Heart right ventricle (tissue), 16 donors: Measurements from ENCODE around the gene PRDM5. TPM values are rescaled to one million over a fixed set of nuclear protein-coding genes. Genes with fewer than 3 reads are reported as not detected.
A peak's percentile ranks its signal among the peaks of the same experiment; 100 is the strongest.

Experiments used
- ATAC-seq, 8 donors: fragments of 200-7000 bp; cut with Tn5 transposase; one replicate each; pipeline ENCODE4 v1.9.1; 2020; ENCODE audit warnings: mild to moderate bottlenecking in 8 of 8, moderate library complexity in 8 of 8, moderate number of reproducible peaks in 1 of 8
- DNase-seq, 2 donors: peaks; one replicate each; pipeline ENCODE4 v3.0.0-alpha.2; 2020
- H3K27ac ChIP-seq, 10 donors: fragments of 200-600 bp; sonication (generic) in 2 of 10; one replicate each; pipeline versions ENCODE4 v1.5.0 to v1.8.0; 2020 to 2022; ENCODE audit warnings: mild to moderate bottlenecking in 3 of 10
- H3K27me3 ChIP-seq, 7 donors: fragments of 200-600 bp; one replicate each; pipeline ENCODE4 v1.8.0; 2021 to 2022; ENCODE audit warnings: mild to moderate bottlenecking in 2 of 7
- H3K36me3 ChIP-seq, 9 donors: fragments of 200-600 bp; sonication (generic) in 1 of 9; one replicate each; pipeline versions ENCODE4 v1.5.0 to v1.8.0; 2020 to 2022; ENCODE audit warnings: mild to moderate bottlenecking in 2 of 9
- H3K4me1 ChIP-seq, 9 donors: fragments of 200-600 bp; sonication (generic) in 1 of 9; one replicate each; pipeline versions ENCODE4 v1.5.0 to v1.8.0; 2020 to 2022; ENCODE audit warnings: mild to moderate bottlenecking in 4 of 9
- H3K4me3 ChIP-seq, 10 donors: fragments of 200-600 bp; sonication (generic) in 2 of 10; one replicate each; pipeline versions ENCODE4 v1.5.0 to v1.8.0; 2020 to 2022; ENCODE audit warnings: mild to moderate bottlenecking in 7 of 10, moderate library complexity in 2 of 10
- H3K9me3 ChIP-seq, 11 donors: fragments of 200-600 bp in 10 of 11; sonication (generic) in 2 of 11; one replicate each; pipeline versions ENCODE4 v1.5.0 to v1.8.0; 2013 to 2022; ENCODE audit warnings: mild to moderate bottlenecking in 2 of 11, control low read depth in 1 of 11, moderate library complexity in 1 of 11
- CTCF ChIP-seq, 9 donors: fragments of 200-600 bp; sonication (generic) in 2 of 9; IDR thresholded peaks; one replicate each; pipeline versions ENCODE4 v1.5.0 to v1.8.0; 2021 to 2022; ENCODE audit warnings: antibody characterized with exemption in 9 of 9, mild to moderate bottlenecking in 5 of 9, moderate library complexity in 1 of 9
- WGBS, 2 donors: extraction: QIAGEN DNeasy Blood & Tissue Kit; methylation state at CpG; one replicate each; pipeline ENCODE4 v1.1.7; 2013; ENCODE audit warnings: inconsistent platforms in 1 of 2; 5-methylcytosine and 5-hydroxymethylcytosine counted together
- intact Hi-C, 10 donors: fragments of 100-400 bp; cut with DNase I; formaldehyde crosslinking; loops; one replicate each; pipeline versions ENCODE4 v1.11.1 to v1.14.2; 2022
- polyA plus RNA-seq, 2 donors: library from polyadenylated mRNA; stranded (reverse); fragments of 200-250 nt; gene quantifications; one replicate each; pipeline ENCODE4 v1.2.3, GENCODE V29; 2013
- total RNA-seq, 10 donors: library from RNA; stranded (reverse); fragmentation: NEBNext Ultra II Directional in 3 of 10; extraction: Animal tissue kit (Norgen Biotek cat#: 25700) in 3 of 10; gene quantifications; one replicate each; pipeline versions ENCODE4 v1.2.1 to v1.2.4, GENCODE V29; 2021 to 2023
- donor health status: Arrhythmogenic right ventricular cardiomyopathy.
- donor health status: ischemic (EF 13 %, LVEDD 7.1; RV severe dilation, severe dysfunction).
- donor health status: healthy with polysubstance abuse.
- donor health status: DM: no; HTN: yes; CAD: no.
- donor health status: DM: no; HTN: no; CAD: no.
- donor health status: ischemic (EF 25% LVEDD 6.9; RV normal size, moderate dysfunction).
- donor health status: ischemic (EF 25% LVEDD 5.7; RV mildly dilated, moderate dysfunction).
- donor health status: healthy.
- donor health status: DM: yes; HTN: yes; CAD: no.
- donor health status: Ischemic cardiomyopathy.
- donor health status: ischemic (EF 35%, LVEDD 5.7; RV mildly dilated, moderate dysfunction).
- donor health status: nonischemic (EF 11% LVEDD 7.7; RV severe dilation, severe dysfunction).
- donor health status: DM: yes; HTN: yes; CAD: no.
- donor health status: PGD.
- donor health status: ischemic (EF 29% LVEDD 5.4; RV normal size, mild dysfunction).
- donor health status: nonischemic (EF 23%, LVEDD 6.1; RV moderate dilation, normal function).

The PRDM5 gene
- total and polyA plus RNA-seq, 12 donors = 1.5 to 20.5 (median 12.1) TPM

GRCh38 chr4:120733968-120734367, 188.6 kb downstream of the PRDM5 start:
- intact Hi-C loops = no loop called here
- ATAC-seq (no peak), DNase-seq (no peak)
- no peaks in the 10 kb centered on the region for H3K27me3 ChIP-seq
- H3K9me3 ChIP-seq = no peaks in the 10 kb centered on the region
- no peak overlapping the region for H3K4me3 ChIP-seq
- no peak overlapping the region for H3K27ac ChIP-seq
- no peak for TF ChIP-seq CTCF (IDR thresholded peaks at IDR 0.05)
- H3K4me1 ChIP-seq = peaks cover 0 to 44% (median 0%) of the 10 kb centered on the region in 9 donors
- peaks cover 0 to 6% (median 0%) of the 10 kb centered on the region in 9 donors for H3K36me3 ChIP-seq
- WGBS, 2 donors = 82 to 84% methylated on average over 4 of the region's 4 CpGs

GRCh38 chr4:120733054-120733453, 189.5 kb downstream of the PRDM5 start:
- Histone ChIP-seq H3K27me3 (no peaks in the 10 kb centered on the region), H3K36me3 (peaks cover 0 to 6% (median 0%) of the 10 kb centered on the region in 9 donors), H3K9me3 (no peaks in the 10 kb centered on the region), H3K27ac (no peak overlapping the region), H3K4me3 (no peak overlapping the region), H3K4me1 (peaks cover 0 to 44% (median 0%) of the 10 kb centered on the region in 9 donors)
- ATAC-seq (no peak), DNase-seq (no peak)
- intact Hi-C loops = no loop called here
- TF ChIP-seq CTCF (IDR thresholded peaks at IDR 0.05) = no peak
- 80 to 84% methylated on average over 2 of the region's 2 CpGs for WGBS, 2 donors

GRCh38 chr4:120731561-120731960, 191.0 kb downstream of the PRDM5 start:
- no peak overlapping the region for H3K4me3 ChIP-seq
- H3K4me1 ChIP-seq = peaks cover 0 to 43% (median 0%) of the 10 kb centered on the region in 9 donors
- intact Hi-C loops = no loop called here
- TF ChIP-seq CTCF (IDR thresholded peaks at IDR 0.05) = no peak
- peaks cover 0 to 6% (median 0%) of the 10 kb centered on the region in 9 donors for H3K36me3 ChIP-seq
- ATAC-seq (peak in 1 of 8 donors; percentile 21), DNase-seq (no peak)
- H3K9me3 ChIP-seq = no peaks in the 10 kb centered on the region
- H3K27ac ChIP-seq = no peak overlapping the region
- H3K27me3 ChIP-seq = no peaks in the 10 kb centered on the region
- 88 to 94% methylated on average over 3 of the region's 3 CpGs for WGBS, 2 donors

DNA sequence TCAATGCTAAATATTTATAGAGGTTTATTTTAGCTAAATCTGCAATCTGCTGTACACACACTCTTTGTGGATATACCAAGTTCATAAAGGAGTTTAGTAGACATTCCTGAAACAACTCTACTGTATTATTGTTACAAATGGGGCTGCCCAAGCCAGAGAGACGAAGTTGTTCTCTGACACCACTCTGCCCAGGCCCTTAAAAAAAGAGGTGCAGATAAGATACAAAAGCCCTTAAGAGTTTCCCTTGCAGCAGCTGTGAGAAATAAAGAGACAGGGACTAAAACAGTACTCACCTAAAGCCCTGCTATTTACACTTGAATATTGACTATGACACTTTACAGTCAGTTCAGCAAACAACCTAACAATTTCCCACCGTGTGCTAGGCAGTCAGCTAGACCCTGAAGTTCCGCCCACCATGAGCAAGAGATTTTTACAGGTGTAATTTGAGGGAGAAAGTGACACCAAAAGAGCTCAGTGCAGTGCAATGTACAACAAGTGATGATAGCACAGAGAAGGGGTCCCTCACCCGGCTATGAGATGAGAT, 191.7 kb downstream of the PRDM5 start:
- peaks cover 0 to 6% (median 0%) of the 10 kb centered on the region in 9 donors for H3K36me3 ChIP-seq
- no peak overlapping the region for H3K4me3 ChIP-seq
- H3K27me3 ChIP-seq = no peaks in the 10 kb centered on the region
- peaks cover 0 to 38% (median 0%) of the 10 kb centered on the region in 9 donors for H3K4me1 ChIP-seq
- 64 to 67% methylated on average over 4 of the region's 4 CpGs for WGBS, 2 donors
- no peak for DNase-seq
- peak overlapping the region in 2 of 10 donors; percentile 0 to 28 for H3K27ac ChIP-seq
- H3K9me3 ChIP-seq = no peaks in the 10 kb centered on the region
- TF ChIP-seq CTCF (IDR thresholded peaks at IDR 0.05) = no peak
- intact Hi-C loops = no loop called here
- peak in 5 of 8 donors; percentile 25 to 56 (median 47) for ATAC-seq
